GM12865 (cell line): ENCODE data around the gene ZFHX3.
A peak's percentile ranks its signal among the peaks of the same experiment; 100 is the strongest.

Experiments used
- DNase-seq: peaks from one replicate; pipeline ENCODE4 v3.0.0; 2010; ENCODE audit warnings: low read depth
- H3K4me3 ChIP-seq: 2 replicates; pipeline ENCODE4 v1.5.1; 2011; ENCODE audit warnings: mild to moderate bottlenecking, low read depth, low read length, control low read depth
- TF ChIP-seq, protein P1 (sequence below): IDR thresholded peaks from 2 replicates; pipeline ENCODE4 v1.5.1; 2011; ENCODE audit warnings: low read length, control low read depth, low read depth, inconsistent platforms; ENCODE audit not compliant: insufficient read depth; ENCODE audit errors: missing control alignments

ZFHX3 gene

DNA sequence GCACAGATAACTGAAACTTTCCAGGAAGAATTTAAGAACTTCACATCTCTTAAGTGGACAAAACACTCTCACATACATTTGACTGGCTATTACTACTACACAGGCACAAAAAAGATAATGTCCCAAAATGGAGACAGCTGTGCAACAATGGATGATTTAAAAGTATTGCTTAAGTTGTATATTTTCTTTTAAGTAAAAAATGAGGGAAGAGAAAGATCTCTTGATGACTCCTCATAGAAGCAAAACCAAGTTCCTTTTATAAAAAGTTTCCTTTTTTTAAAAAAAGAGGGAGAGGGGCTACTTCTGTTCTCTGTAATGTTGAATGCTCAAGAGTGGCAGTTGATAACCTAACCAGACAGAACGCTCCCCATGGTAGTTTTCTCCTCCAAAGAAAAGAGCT, 195.5 kb downstream of the ZFHX3 start:
- no peak for DNase-seq
- TF ChIP-seq, protein P1, sequence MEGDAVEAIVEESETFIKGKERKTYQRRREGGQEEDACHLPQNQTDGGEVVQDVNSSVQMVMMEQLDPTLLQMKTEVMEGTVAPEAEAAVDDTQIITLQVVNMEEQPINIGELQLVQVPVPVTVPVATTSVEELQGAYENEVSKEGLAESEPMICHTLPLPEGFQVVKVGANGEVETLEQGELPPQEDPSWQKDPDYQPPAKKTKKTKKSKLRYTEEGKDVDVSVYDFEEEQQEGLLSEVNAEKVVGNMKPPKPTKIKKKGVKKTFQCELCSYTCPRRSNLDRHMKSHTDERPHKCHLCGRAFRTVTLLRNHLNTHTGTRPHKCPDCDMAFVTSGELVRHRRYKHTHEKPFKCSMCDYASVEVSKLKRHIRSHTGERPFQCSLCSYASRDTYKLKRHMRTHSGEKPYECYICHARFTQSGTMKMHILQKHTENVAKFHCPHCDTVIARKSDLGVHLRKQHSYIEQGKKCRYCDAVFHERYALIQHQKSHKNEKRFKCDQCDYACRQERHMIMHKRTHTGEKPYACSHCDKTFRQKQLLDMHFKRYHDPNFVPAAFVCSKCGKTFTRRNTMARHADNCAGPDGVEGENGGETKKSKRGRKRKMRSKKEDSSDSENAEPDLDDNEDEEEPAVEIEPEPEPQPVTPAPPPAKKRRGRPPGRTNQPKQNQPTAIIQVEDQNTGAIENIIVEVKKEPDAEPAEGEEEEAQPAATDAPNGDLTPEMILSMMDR, result no peak
- no peak overlapping the region for H3K4me3 ChIP-seq

- TF ChIP-seq, protein P1, result no peak
- H3K4me3 ChIP-seq, result no peak overlapping the region
- DNase-seq, result no peak
Observed at GRCh38 chr16:72850853-72851252, 197.1 kb downstream of the ZFHX3 start.

- TF ChIP-seq, protein P1, result no peak
- DNase-seq, result no peak
- no peak overlapping the region for H3K4me3 ChIP-seq
Observed at GRCh38 chr16:72850021-72850420, 197.9 kb downstream of the ZFHX3 start.

- no peak for DNase-seq
- no peak overlapping the region for H3K4me3 ChIP-seq
- TF ChIP-seq, protein P1, result no peak
Observed at GRCh38 chr16:72848759-72849664, 198.9 kb downstream of the ZFHX3 start.

DNA sequence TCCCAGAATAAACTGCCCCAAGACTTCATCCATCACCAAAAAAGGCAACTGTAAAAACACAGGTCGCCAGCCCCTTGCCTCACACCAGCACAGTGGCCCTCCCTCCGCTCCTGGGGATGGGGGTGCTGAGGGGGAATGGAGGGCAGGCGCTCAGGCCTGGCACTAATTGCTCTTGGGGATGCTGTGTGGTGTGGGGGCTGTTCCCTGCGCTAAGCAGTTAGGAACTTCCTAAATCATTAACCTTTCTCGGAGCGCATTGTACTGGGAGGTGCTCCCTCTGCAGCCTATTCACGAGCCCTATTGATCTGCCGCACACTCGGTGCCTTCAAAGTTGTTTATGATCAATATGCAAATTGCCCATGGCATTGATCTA, 199.9 kb downstream of the ZFHX3 start:
- TF ChIP-seq, protein P1, result no peak
- H3K4me3 ChIP-seq, result no peak overlapping the region
- DNase-seq, result no peak

DNA sequence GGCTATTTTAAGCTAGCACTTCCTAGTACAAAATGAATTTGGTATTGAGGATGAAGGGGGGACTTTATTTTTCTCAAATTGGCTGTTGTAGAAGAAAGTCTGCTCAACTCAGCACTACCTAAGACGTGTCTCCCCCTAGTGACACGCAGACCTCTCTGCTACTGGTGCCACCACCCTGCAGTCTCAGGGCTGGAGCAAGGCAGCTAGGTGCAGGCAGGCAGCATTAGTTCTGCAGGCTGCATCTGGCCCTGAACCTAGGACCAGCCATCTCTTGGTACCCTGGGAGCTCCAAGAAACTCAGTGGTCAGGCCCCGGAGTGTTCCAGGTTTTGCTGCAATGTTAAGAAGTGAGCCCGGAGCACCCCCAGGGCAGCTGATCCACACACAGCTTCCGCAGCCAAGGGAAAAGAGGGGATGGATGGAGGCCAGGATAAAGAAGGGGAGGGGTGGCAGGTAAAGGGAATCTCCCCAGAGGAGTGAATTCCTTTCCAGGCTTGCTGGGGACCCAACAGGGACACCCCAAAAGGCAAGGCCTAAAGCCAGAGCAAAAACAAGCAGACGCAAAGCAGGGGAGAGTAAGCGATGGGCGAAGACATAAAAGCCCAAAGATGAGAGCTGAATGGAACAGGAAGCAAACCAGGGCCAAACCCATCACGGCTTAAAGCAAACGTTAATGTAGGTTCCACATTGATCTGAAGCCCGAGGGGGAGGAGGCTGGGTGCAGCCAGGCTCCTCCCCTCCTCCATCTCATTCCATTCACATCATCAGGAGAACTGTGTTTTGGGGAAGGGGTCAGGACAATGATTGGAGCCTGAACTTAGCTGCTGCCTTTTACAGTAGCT, 200.5 kb downstream of the ZFHX3 start:
- peak; percentile 64 for DNase-seq
- no peak overlapping the region for H3K4me3 ChIP-seq
- TF ChIP-seq, protein P1, result peak; percentile 62
